Neutrophil (primary cell): ENCODE results near the gene HSPB6.
A peak's percentile ranks its signal among the peaks of the same experiment; 100 is the strongest.

ENCODE experiments used
- H3K27ac ChIP-seq: fragments of 200-600 bp; sonication (generic); 2 replicates; pipeline ENCODE4 v1.5.1; 2016; ENCODE audit warnings: mild to moderate bottlenecking, moderate library complexity
- H3K27me3 ChIP-seq: fragments of 200-600 bp; sonication (generic); 2 replicates; pipeline ENCODE4 v1.6.0; 2016; ENCODE audit warnings: mild to moderate bottlenecking
- H3K36me3 ChIP-seq: fragments of 200-600 bp; sonication (generic); 2 replicates; pipeline ENCODE4 v1.5.1; 2017
- H3K4me1 ChIP-seq, 2 experiments: fragments of 200-600 bp in 1 of 2; sonication (generic) in 1 of 2; 1 replicate in 1 of 2; 2 replicates in 1 of 2; pipeline versions ENCODE4 v1.5.1 to v1.6.1; 2013 to 2016; ENCODE audit warnings: low read depth in 1 of 2, low read length in 1 of 2, mild to moderate bottlenecking in 1 of 2, moderate library complexity in 1 of 2; ENCODE audit not compliant: control insufficient read depth in 1 of 2, insufficient read depth in 1 of 2
- H3K4me3 ChIP-seq, 2 experiments: fragments of 200-600 bp in 1 of 2; sonication (generic) in 1 of 2; 1 replicate in 1 of 2; 2 replicates in 1 of 2; pipeline ENCODE4 v1.5.1; 2013 to 2016; ENCODE audit warnings: low read depth in 1 of 2, low read length in 1 of 2, mild to moderate bottlenecking in 1 of 2, moderate library complexity in 1 of 2
- H3K9me3 ChIP-seq: fragments of 200-600 bp; sonication (generic); 2 replicates; pipeline ENCODE4 v1.5.1; 2016
- TF ChIP-seq, protein P1 (sequence below): fragments of 200-600 bp; sonication (generic); IDR thresholded peaks from 2 replicates; pipeline ENCODE4 v1.5.1; 2016; ENCODE audit warnings: antibody characterized with exemption

The HSPB6 gene

GRCh38 chr19:35743640-35744429 lies 13.0 kb downstream of the HSPB6 start:
- Histone ChIP-seq H3K27me3 (no peaks in the 10 kb centered on the region), H3K9me3 (no peaks in the 10 kb centered on the region), H3K27ac (peak overlapping the region; percentile 96), H3K4me1 (peaks cover 71 to 81% of the 10 kb centered on the region in 2 experiments), H3K36me3 (peaks cover 10% of the 10 kb centered on the region), H3K4me3 (peak overlapping the region; percentile 74 to 83)
- TF ChIP-seq, protein P1, sequence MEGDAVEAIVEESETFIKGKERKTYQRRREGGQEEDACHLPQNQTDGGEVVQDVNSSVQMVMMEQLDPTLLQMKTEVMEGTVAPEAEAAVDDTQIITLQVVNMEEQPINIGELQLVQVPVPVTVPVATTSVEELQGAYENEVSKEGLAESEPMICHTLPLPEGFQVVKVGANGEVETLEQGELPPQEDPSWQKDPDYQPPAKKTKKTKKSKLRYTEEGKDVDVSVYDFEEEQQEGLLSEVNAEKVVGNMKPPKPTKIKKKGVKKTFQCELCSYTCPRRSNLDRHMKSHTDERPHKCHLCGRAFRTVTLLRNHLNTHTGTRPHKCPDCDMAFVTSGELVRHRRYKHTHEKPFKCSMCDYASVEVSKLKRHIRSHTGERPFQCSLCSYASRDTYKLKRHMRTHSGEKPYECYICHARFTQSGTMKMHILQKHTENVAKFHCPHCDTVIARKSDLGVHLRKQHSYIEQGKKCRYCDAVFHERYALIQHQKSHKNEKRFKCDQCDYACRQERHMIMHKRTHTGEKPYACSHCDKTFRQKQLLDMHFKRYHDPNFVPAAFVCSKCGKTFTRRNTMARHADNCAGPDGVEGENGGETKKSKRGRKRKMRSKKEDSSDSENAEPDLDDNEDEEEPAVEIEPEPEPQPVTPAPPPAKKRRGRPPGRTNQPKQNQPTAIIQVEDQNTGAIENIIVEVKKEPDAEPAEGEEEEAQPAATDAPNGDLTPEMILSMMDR, result no peak

DNA sequence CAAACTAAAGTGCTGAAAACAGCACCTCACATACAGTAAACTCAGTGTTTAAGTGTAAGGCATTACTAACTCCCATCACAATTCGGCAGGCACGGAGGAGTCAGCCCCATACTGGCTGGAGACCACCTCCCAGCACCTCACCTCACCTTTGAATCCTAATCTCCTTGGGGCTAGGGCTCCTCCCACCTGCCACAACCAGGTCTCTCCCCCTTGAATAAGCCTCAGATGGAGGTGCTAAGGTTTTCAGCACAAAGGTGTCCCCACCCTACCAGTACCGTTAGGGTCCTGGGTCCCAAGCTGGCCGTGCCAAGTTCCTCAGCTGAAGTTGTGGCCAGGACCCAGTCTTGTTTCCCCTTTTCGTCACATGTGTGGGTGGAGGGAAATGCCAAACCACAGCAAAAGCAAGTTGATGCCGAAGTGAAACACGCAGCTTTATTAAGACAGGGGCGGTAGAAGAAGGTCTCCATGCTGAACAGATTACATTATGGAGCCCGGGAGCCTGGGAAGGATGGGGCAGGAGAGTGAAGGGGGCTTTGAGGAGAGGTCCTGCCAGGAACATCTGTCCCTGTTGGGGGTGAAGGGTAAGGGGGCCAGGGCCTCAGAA lies 14.6 kb downstream of the HSPB6 start, which contains the start of gene IGFLR1:
TSS of gene IGFLR1 (minus strand) at position 332 of the 604 bp plus-strand sequence. CDS start 1,272 bp downstream, outside the sequence.
- peaks cover 26% of the 10 kb centered on the region for H3K36me3 ChIP-seq
- H3K9me3 ChIP-seq, result no peaks in the 10 kb centered on the region
- H3K4me3 ChIP-seq, result peak within 1 kb of the TSS; percentile 91 to 93
- H3K27me3 ChIP-seq, result no peaks in the 10 kb centered on the region
- H3K27ac ChIP-seq, result peak within 1 kb of the TSS; percentile 98
- peaks cover 59 to 69% of the 10 kb centered on the region in 2 experiments for H3K4me1 ChIP-seq
- TF ChIP-seq, protein P1, result no peak

GRCh38 chr19:35741203-35741515 lies 15.7 kb downstream of the HSPB6 start:
- H3K9me3 ChIP-seq, result no peaks in the 10 kb centered on the region
- H3K4me1 ChIP-seq, result peaks cover 54 to 59% of the 10 kb centered on the region in 2 experiments
- no peaks in the 10 kb centered on the region for H3K27me3 ChIP-seq
- peaks cover 37% of the 10 kb centered on the region for H3K36me3 ChIP-seq
- TF ChIP-seq, protein P1, result no peak
- peak overlapping the region; percentile 98 for H3K27ac ChIP-seq
- peak overlapping the region; percentile 91 to 93 for H3K4me3 ChIP-seq

DNA sequence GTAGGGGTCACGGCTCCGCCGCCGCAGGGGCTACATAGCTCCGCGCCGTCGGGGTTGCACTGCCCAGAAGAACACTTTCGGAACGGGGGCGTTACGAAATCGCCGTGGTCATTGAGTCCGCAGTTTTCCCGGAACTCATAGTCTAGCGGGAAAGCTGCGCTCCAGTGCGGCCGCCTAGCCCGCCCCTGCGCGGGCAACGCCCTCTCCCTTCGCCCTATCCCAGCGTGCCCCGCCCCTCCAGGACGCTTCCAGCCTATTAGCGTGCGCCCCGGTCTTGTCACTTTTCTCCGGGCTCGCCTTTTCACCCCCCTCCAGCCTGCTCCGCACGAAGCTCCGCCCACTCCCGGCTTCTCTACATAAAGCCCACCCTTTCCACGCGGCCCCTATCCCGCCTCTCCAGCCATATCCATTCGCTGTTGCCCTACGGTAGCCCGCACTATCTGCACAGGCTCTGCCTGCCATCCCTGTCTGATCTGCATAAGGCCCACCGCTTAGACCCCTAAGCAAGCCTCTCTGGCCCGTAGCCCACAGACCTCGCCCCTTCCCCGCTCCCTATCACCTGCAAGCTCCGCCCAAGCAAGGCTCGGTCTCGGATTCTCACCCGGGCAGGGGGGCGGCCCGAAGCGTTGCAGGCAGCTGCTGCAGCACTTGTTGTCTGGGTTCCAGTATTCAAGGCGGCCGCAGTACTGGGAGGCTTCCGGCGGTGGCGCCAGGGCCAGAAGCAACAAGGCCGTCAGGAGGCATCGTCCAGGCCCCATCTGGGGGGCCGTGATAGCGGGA lies 16.2 kb downstream of the HSPB6 start:
- Histone ChIP-seq H3K36me3 (peaks cover 42% of the 10 kb centered on the region), H3K4me3 (peak overlapping the region; percentile 91 to 93), H3K4me1 (peaks cover 49 to 54% of the 10 kb centered on the region in 2 experiments), H3K27ac (peak overlapping the region; percentile 98), H3K9me3 (no peaks in the 10 kb centered on the region), H3K27me3 (no peaks in the 10 kb centered on the region)
- TF ChIP-seq, protein P1, result peak; percentile 38

DNA sequence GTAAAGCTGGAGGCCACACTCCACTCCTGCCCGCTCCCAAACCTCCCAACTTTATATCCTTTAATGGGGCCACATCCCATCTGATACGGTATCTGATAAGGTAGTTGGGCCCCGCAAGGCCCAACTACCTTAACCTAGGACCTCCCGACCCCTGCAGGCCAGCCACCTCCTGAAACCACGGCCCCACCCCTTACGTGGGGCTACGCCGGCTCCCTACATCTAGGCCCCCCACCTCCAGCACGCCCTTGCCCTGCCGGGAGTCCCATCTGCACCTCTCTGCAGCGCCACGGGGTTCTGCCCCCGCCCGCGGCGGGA lies 16.8 kb downstream of the HSPB6 start:
- Histone ChIP-seq H3K36me3 (peaks cover 48% of the 10 kb centered on the region), H3K27me3 (no peaks in the 10 kb centered on the region), H3K4me1 (peaks cover 48 to 53% of the 10 kb centered on the region in 2 experiments), H3K9me3 (no peaks in the 10 kb centered on the region), H3K4me3 (peak overlapping the region; percentile 91 to 93), H3K27ac (peak overlapping the region; percentile 98)
- TF ChIP-seq, protein P1, result no peak
